ENCODE data around the gene KRT6B.

KRT6B gene

DNA sequence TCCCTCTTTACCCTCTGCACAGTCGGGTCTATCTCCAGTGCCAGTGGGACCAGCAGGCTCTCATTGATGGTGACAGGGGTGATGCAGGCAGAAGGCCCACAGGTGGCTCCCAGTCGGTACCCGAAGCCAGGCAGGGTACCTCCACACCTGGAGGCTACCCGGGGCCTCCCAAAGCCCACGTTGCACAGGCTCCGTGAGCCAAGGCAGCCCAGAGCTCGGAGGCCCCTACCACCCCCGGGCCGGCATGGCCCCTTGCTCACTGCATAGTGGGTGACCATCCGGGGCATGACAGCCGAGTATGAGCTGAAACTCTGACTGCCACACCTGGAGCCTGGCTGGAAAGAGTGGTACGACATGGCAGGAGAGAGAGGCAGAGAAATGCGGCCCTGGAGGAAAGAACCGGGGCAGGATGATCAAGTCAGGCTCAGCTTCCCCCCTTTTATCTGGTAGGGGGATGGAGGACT lies 46.0 kb downstream of the KRT6B start, which contains the start of gene KRT82:
TSS of gene KRT82 (minus strand) at position 414 of the 464 bp plus-strand sequence. CDS start at position 356, 58 bp downstream.
- DNase-seq (ENCODE audit: low read depth, low spot score): no peak
- ChIA-PET CTCF (interaction anchor here (1.0 kb wide), 1 partner anchor 474 kb away, joined by 3 read pairs; no protein-coding TSS in a partner anchor), POLR2A (no interaction called here)
- no peak within 1 kb of the TSS for H3K4me3 ChIP-seq (ENCODE audit: low read depth, low read length)
- TF ChIP-seq, protein P1, sequence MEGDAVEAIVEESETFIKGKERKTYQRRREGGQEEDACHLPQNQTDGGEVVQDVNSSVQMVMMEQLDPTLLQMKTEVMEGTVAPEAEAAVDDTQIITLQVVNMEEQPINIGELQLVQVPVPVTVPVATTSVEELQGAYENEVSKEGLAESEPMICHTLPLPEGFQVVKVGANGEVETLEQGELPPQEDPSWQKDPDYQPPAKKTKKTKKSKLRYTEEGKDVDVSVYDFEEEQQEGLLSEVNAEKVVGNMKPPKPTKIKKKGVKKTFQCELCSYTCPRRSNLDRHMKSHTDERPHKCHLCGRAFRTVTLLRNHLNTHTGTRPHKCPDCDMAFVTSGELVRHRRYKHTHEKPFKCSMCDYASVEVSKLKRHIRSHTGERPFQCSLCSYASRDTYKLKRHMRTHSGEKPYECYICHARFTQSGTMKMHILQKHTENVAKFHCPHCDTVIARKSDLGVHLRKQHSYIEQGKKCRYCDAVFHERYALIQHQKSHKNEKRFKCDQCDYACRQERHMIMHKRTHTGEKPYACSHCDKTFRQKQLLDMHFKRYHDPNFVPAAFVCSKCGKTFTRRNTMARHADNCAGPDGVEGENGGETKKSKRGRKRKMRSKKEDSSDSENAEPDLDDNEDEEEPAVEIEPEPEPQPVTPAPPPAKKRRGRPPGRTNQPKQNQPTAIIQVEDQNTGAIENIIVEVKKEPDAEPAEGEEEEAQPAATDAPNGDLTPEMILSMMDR (IDR thresholded peaks at IDR 0.05; ENCODE audit: insufficient read depth, low read length, missing control alignments): no peak

DNA sequence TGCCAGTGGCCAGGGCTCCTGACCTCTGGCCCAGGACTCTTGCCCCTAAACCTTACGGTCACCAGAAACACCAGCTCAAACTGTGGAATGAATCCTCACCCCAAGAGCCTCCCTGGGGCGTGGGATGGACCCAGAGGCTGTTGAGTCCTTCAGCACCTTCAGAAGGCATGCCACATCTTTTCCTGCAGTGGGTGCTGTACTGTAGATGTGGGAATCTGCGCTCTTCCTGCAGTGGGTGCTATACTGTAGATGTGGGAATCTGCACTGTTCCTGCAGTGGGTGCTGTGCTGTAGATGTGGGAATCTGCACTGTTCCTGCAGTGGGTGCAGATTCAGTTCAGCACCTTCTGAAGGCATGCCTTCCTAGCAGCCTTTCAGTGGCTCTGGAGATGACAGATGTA lies 47.0 kb downstream of the KRT6B start:
- CTCF ChIA-PET: interaction anchor here (0.8 to 1.5 kb wide), 2 partner anchors 9 to 21 kb away, joined by 3 read pairs; no protein-coding TSS in a partner anchor
- POLR2A ChIA-PET: no interaction called here
- DNase-seq (ENCODE audit: low read depth, low spot score): no peak
- H3K4me3 ChIP-seq (ENCODE audit: low read depth, low read length): no peak overlapping the region
- TF ChIP-seq, protein P1 (IDR thresholded peaks at IDR 0.05; ENCODE audit: insufficient read depth, low read length, missing control alignments): no peak

DNA sequence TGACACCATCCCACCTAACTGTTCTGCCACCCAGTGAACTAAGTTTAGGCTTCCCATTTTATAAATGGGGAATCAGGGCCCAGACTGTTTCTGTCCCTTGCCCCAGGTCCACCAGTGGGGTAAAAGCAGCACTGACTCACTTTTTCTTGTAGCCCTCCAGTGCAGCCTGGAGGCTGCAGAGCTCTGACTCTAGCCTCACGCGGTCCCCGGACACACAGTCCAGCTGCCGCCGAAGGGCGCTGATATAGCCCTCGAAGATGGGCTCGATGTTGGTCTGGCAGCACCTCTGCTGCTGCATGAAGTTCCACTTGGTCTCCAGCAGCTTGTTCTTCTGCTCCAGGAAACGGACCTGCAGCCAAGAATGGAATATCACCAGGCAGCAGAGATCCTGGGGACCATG lies 48.4 kb downstream of the KRT6B start:
- POLR2A ChIA-PET: no interaction called here
- CTCF ChIA-PET: interaction anchor here (0.7 to 1.8 kb wide), 5 partner anchors 12 to 481 kb away, joined by 3 to 6 read pairs (median 3); no protein-coding TSS in a partner anchor
- no peak for DNase-seq (ENCODE audit: low read depth, low spot score)
- TF ChIP-seq, protein P1 (IDR thresholded peaks at IDR 0.05; ENCODE audit: insufficient read depth, low read length, missing control alignments): no peak
- no peak overlapping the region for H3K4me3 ChIP-seq (ENCODE audit: low read depth, low read length)

DNA sequence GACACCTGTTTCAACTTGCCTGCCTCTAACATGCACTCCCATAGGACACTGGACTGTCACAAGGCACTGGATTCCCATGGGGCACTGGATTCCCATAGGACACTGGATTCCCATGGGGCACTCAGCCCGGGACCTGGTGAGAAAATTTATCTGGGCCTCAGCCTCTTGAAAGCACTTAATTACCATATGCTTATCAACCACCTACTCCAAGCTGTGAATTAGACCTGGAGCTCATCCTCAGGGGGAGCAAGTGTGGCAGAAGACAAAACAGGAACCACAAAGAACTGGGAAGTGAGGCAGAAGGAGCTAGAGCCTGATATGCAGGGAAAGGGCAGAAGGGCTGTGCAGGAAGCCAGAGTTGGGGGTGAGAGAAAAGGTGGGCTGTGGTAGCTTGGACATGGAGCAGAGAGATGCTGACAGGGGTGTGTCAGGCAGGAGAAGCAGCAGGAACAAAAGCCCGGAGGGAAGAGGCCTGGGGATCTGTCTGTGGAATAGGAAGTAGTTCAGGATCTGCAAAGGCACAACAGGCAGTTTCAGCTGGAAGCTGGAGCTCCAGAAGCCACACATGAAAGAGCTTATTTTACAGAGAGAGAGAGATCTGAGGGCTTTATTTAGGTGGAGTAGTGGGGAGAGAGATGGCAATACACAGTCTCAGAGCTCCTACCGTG lies 48.9 kb downstream of the KRT6B start:
- POLR2A ChIA-PET: no interaction called here
- TF ChIP-seq, protein P1 (IDR thresholded peaks at IDR 0.05; ENCODE audit: insufficient read depth, low read length, missing control alignments): no peak
- no peak for DNase-seq (ENCODE audit: low read depth, low spot score)

DNA sequence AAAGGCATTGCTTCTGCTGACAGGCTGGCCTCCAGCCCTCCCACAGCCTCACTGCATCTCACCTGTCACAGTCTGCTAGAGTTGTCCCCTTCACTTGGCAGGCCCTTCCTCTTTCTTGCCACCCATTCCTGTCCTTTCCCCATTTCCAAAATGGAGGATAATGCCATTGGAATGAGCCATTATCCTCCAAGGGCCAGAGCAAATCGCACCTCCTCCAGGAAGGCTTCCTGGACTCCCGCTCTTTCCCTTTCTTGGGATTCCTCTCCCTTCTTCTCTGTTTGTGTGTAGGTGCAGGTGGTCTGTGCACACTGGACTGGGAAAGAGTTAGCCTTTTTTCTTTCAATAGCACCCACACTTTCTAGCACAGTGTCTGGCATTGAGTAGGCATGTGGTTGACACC lies 49.6 kb downstream of the KRT6B start:
- no peak for DNase-seq (ENCODE audit: low read depth, low spot score)
- TF ChIP-seq, protein P1 (IDR thresholded peaks at IDR 0.05; ENCODE audit: insufficient read depth, low read length, missing control alignments): no peak
- CTCF ChIA-PET: interaction anchor here (1.1 to 1.5 kb wide), 2 partner anchors 105 to 477 kb away, joined by 3 to 5 read pairs; no protein-coding TSS in a partner anchor
- H3K4me3 ChIP-seq (ENCODE audit: low read depth, low read length): no peak overlapping the region
- POLR2A ChIA-PET: no interaction called here

More for the DNA sequence above, 48.9 kb downstream of the KRT6B start:
- H3K4me3 ChIP-seq (ENCODE audit: low read depth, low read length): no peak overlapping the region
- CTCF ChIA-PET: interaction anchor here (0.7 to 1.8 kb wide), 4 partner anchors 12 to 482 kb away, joined by 3 to 6 read pairs (median 4); no protein-coding TSS in a partner anchor

DNA sequence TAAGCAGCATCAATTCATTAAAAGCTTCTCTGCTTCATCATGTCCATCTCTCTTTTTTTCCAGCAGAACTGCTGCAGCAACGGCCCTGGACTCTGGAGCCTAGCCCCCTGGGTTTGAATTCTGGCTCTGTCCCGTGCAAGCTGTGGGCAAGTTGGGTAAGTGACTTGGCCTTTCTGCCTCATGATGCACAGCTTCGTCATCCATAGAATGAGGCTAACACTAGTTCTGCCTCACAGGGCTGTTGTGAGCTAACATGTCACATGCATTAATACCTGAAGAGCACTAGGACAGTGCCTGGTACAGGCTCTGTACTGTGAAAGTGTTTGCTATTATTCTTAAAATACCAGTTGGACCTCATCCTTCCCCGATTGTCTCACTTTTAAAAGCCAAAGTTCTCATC lies 50.0 kb downstream of the KRT6B start:
- H3K4me3 ChIP-seq (ENCODE audit: low read depth, low read length): no peak overlapping the region
- no peak for DNase-seq (ENCODE audit: low read depth, low spot score)
- TF ChIP-seq, protein P1 (IDR thresholded peaks at IDR 0.05; ENCODE audit: insufficient read depth, low read length, missing control alignments): no peak
- POLR2A ChIA-PET: no interaction called here
- CTCF ChIA-PET: interaction anchor here (1.0 to 1.5 kb wide), 4 partner anchors 10 to 482 kb away, joined by 3 to 6 read pairs (median 4); no protein-coding TSS in a partner anchor
